ENCODE results near the gene PODN. TPM values are rescaled to one million over a fixed set of nuclear protein-coding genes. Genes with fewer than 3 reads are reported as not detected.

The PODN gene
- total RNA-seq, 1 donor from 2014 or later = not detected

DNA sequence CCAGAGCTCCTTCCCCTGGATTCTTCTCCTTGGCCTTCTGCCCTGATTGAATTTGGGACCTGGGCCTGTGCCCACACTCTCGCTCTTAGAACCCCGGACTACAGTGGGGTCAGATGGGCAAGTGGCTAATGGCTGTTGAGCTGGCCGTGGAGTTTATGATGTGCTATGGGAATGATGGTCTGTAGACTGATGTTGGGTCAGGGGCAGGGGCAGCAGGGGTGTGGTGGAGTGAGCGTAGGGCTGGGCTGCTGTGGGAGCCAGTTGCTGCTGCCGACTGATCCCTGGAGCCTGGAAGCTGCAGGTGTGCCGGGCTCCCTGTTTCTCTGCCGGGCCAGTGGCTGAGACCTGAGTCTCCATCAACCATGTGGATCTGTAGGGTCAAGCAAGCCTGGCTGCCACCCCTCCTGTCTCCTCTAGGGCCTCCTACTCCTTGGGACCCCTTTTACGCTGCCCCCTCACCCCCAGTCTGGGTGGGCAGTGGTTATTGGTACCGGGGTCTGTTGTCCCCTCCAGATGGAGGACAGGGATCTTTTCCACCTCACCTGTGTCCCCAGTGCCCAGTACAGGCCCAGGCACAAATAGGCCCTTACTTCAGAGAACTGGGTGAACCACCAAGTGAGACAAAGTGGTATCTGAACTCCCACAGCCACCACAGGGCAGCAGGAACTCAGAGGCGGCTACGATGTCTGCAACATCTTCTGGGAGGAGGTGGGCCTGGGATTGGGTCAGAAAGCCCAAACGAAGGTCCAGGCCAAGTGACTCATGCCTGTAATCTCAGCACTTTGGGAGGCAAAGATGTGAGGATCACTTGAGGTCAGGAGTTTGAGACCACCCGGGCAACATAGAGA is 5.1 kb downstream of the PODN start:
- no peak overlapping the region for H3K27ac Mint-ChIP-seq
- H3K9me3 Mint-ChIP-seq = no peaks in the 10 kb centered on the region
- H3K27me3 Mint-ChIP-seq = peaks cover 24% of the 10 kb centered on the region
- CTCF ChIA-PET = interaction anchor here (0.6 kb wide), 1 partner anchor 1204 kb away, joined by 4 read pairs; no protein-coding TSS in a partner anchor
- intact Hi-C loops (cut with micrococcal nuclease) = no loop called here
- TF ChIP-seq, protein P1, sequence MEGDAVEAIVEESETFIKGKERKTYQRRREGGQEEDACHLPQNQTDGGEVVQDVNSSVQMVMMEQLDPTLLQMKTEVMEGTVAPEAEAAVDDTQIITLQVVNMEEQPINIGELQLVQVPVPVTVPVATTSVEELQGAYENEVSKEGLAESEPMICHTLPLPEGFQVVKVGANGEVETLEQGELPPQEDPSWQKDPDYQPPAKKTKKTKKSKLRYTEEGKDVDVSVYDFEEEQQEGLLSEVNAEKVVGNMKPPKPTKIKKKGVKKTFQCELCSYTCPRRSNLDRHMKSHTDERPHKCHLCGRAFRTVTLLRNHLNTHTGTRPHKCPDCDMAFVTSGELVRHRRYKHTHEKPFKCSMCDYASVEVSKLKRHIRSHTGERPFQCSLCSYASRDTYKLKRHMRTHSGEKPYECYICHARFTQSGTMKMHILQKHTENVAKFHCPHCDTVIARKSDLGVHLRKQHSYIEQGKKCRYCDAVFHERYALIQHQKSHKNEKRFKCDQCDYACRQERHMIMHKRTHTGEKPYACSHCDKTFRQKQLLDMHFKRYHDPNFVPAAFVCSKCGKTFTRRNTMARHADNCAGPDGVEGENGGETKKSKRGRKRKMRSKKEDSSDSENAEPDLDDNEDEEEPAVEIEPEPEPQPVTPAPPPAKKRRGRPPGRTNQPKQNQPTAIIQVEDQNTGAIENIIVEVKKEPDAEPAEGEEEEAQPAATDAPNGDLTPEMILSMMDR (IDR thresholded peaks at IDR 0.05) = no peak
- POLR2A ChIA-PET = no interaction called here
- DNase-seq (no peak), ATAC-seq (ENCODE audit: low read depth) (no peak)
- H3K36me3 Mint-ChIP-seq (ENCODE audit: low read depth) = no peaks in the 10 kb centered on the region
- H3K4me3 Mint-ChIP-seq = no peak overlapping the region
- peaks cover 5% of the 10 kb centered on the region for H3K4me1 Mint-ChIP-seq

DNA sequence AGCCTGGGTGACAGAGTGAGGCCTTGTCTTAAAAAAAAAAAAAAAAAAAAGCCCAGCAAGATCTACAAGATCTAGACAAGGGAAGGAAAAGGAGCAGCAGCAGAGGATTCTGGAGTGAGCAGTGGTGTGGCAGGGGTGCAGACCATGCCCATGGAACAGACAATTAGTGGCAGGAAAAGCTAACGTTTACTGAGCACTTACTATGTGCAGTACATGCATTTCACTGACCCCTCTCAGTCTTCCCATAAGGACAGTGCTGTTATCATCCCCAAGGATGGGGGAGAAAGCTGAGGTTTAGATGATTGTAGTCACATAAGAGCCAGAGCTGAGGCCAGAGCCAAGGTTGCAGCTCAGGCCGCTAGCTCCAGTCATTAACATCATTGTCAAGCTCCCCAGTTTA is 5.9 kb downstream of the PODN start:
- intact Hi-C loops (cut with micrococcal nuclease) = no loop called here
- peaks cover 4% of the 10 kb centered on the region for H3K4me1 Mint-ChIP-seq
- H3K36me3 Mint-ChIP-seq (ENCODE audit: low read depth) = no peaks in the 10 kb centered on the region
- no peak overlapping the region for H3K4me3 Mint-ChIP-seq
- H3K9me3 Mint-ChIP-seq = no peaks in the 10 kb centered on the region
- ATAC-seq (ENCODE audit: low read depth) (no peak), DNase-seq (peak; percentile 2)
- TF ChIP-seq, protein P1 (IDR thresholded peaks at IDR 0.05) = no peak
- ChIA-PET CTCF (no interaction called here), POLR2A (no interaction called here)
- H3K27ac Mint-ChIP-seq = no peak overlapping the region
- peaks cover 22% of the 10 kb centered on the region for H3K27me3 Mint-ChIP-seq

DNA sequence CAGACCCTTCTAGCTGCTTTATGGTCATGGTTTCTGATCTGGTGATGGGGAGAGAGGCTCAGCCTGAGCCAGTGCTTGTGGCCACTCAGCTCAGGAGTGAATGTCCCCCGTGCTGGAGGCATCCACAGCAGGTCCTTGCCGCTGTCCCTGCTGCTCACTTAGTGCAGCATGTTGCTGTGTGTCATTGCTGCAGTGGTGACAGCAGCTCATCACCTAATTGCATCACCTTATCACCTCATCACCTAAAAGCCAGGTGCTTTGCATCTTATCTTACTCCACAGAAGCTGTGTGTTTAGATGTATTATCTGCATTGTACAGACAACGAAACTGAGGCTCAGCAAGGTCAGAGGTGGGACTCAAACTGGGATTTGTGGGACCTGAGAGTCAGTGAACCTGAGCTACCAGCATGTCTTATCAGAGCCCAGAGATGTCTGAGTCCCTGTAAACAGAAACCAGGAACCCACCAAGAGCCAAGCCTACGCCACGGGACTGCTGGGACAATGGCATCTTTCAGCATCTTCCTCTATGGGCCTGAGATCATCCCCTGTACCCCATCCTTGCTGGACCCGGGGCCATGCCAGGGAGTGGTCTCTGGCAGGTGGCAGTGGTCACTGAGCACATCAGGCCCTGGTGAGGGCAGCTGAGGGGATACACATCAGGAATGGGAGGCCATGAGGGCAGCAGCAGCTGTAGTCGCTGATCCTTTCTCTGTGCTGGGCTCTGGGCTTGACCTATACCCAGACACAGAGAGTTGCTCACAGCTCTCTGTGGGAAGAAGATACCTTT is 6.5 kb downstream of the PODN start:
- ChIA-PET POLR2A (no interaction called here), CTCF (no interaction called here)
- TF ChIP-seq, protein P1 (IDR thresholded peaks at IDR 0.05) = no peak
- ATAC-seq (ENCODE audit: low read depth) (no peak), DNase-seq (peak; percentile 9)
- Mint-ChIP-seq H3K27me3 (peaks cover 16% of the 10 kb centered on the region), H3K27ac (no peak overlapping the region), H3K9me3 (no peaks in the 10 kb centered on the region), H3K4me3 (no peak overlapping the region), H3K36me3 (ENCODE audit: low read depth) (no peaks in the 10 kb centered on the region), H3K4me1 (no peaks in the 10 kb centered on the region)
- intact Hi-C loops (cut with micrococcal nuclease) = no loop called here

DNA sequence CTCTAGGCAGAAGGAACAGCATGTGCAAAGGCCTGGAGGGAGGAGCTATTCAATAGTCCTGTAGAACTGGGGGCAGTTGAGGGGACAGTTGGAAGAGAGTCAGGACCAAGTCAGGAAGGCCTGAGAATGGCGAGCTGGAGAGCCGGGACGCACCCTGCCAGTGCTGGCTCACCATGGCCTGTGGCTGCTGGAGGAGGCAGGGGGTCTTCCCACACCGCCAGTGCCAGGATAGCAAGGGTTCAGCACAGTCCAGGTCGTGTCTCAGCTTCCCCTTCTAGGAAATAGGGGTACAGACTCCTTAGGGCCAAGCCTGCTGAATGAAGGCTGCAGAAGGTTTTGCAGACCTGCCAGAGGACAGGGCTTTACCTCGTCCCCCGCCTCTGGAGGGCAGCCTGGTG is 7.3 kb downstream of the PODN start:
- H3K9me3 Mint-ChIP-seq = no peaks in the 10 kb centered on the region
- peaks cover 8% of the 10 kb centered on the region for H3K27me3 Mint-ChIP-seq
- ATAC-seq (ENCODE audit: low read depth) (no peak), DNase-seq (peak; percentile 4)
- ChIA-PET POLR2A (no interaction called here), CTCF (no interaction called here)
- TF ChIP-seq, protein P1 (IDR thresholded peaks at IDR 0.05) = no peak
- H3K36me3 Mint-ChIP-seq (ENCODE audit: low read depth) = no peaks in the 10 kb centered on the region
- no peak overlapping the region for H3K27ac Mint-ChIP-seq
- H3K4me3 Mint-ChIP-seq = no peak overlapping the region
- no peaks in the 10 kb centered on the region for H3K4me1 Mint-ChIP-seq
- intact Hi-C loops (cut with micrococcal nuclease) = no loop called here

DNA sequence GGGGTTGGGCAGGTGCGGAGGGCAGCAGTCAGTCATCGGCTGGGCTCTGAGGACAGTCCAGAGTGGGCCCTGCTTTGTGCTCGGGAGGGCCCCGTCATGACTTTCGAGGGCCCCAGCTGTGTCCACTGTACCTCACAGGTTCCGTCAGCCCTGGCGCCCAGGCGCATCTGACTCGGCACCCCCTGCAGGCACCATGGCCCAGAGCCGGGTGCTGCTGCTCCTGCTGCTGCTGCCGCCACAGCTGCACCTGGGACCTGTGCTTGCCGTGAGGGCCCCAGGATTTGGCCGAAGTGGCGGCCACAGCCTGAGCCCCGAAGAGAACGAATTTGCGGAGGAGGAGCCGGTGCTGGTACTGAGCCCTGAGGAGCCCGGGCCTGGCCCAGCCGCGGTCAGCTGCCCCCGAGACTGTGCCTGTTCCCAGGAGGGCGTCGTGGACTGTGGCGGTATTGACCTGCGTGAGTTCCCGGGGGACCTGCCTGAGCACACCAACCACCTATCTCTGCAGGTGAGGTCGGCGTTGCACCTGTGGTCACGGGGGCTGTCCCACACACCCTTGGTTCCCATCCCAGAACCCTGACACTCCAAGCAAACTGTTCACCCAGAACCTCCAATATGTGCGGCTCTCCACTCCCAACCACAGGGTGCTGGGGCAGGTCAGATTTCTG is 7.8 kb downstream of the PODN start:
- TF ChIP-seq, protein P1 (IDR thresholded peaks at IDR 0.05) = no peak
- Mint-ChIP-seq H3K27ac (no peak overlapping the region), H3K4me3 (no peak overlapping the region), H3K4me1 (no peaks in the 10 kb centered on the region), H3K36me3 (ENCODE audit: low read depth) (no peaks in the 10 kb centered on the region), H3K9me3 (no peaks in the 10 kb centered on the region), H3K27me3 (peaks cover 8% of the 10 kb centered on the region)
- peak; percentile 10 for DNase-seq
- ChIA-PET CTCF (no interaction called here), POLR2A (no interaction called here)
- intact Hi-C loops (cut with micrococcal nuclease) = no loop called here
- no peak for ATAC-seq (ENCODE audit: low read depth)

Measured in activated B cell treated with CpG ODN at 0.5 μM for 24 hours (primary cell).